ENCODE results near the gene MMD. TPM values are rescaled to one million over a fixed set of nuclear protein-coding genes. Genes with fewer than 3 reads are reported as not detected.

MMD gene
- total and polyA plus RNA-seq, 2 of the 13 experiments (the other 11 are each of a cell fraction or from before 2014, with no cell fraction given) = 121 to 225 TPM

DNA sequence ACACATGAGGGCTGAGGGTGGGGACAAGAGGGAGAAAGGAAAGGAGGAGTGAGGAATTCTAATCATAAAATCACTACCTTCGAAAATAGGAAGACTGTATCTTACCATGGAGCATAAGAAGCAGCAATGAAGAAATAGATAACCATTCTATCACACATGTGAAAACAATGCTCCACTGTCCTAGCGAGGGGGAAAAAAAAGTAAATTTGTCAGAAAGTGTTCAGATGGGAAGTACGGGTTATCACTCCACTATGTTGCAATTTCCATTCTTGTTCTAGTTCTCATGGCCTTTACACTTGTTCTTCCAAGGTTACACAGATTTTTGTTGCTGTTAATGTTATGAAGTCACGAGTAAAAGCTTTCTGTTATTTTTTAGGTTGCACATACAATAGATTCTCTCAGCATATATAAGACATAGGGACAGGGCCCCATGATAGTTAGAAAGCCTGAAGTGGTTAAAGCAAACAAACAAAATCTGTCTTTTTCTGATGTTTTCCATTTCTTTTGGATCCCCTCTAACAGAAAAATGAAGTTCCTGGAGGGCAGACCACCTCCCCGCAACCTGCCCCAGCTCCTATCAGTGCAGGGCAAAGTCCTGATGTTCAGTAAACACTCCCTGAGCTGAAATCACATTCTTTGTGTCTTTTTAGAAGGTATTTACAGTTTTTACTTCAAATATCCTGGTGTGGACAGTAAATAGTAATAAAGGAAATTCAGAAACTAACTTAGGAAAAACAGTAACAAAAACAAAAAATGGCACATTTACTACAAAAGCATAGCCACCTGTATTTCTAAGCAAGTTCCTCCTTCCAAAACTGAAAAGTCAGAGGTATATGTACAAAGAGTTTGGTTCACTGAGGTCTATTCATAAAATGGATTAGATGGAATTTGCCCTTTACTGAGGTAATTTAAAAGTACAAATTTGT, 13.7 kb downstream of the MMD start (continued):
- TF ChIP-seq, protein P1, sequence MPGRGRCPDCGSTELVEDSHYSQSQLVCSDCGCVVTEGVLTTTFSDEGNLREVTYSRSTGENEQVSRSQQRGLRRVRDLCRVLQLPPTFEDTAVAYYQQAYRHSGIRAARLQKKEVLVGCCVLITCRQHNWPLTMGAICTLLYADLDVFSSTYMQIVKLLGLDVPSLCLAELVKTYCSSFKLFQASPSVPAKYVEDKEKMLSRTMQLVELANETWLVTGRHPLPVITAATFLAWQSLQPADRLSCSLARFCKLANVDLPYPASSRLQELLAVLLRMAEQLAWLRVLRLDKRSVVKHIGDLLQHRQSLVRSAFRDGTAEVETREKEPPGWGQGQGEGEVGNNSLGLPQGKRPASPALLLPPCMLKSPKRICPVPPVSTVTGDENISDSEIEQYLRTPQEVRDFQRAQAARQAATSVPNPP (CRISPR knock-in tag; IDR thresholded peaks at IDR 0.05) = no peak
- no peak for TF ChIP-seq SETDB1 (CRISPR knock-in tag; IDR thresholded peaks at IDR 0.05; ENCODE audit: borderline replicate concordance)
- peak; percentile 64; the same call in 1 of the 2 replicates for TF ChIP-seq ZNF605 (CRISPR knock-in tag; IDR thresholded peaks at IDR 0.05)
- TF ChIP-seq HNRNPUL1 (IDR thresholded peaks at IDR 0.05; ENCODE audit: low read depth, low read length) = peak; percentile 68; the same call in 1 of the 2 replicates
- TF ChIP-seq RFX3 (CRISPR knock-in tag; IDR thresholded peaks at IDR 0.05) = no peak; the same call in 1 of the 2 replicates
- TF ChIP-seq ZNF747 (CRISPR knock-in tag; IDR thresholded peaks at IDR 0.05; ENCODE audit: borderline replicate concordance) = no peak
- peak; percentile 97 for TF ChIP-seq GATA4 (IDR thresholded peaks at IDR 0.05; ENCODE audit: borderline replicate concordance, low read depth)
- TF ChIP-seq, protein P2, sequence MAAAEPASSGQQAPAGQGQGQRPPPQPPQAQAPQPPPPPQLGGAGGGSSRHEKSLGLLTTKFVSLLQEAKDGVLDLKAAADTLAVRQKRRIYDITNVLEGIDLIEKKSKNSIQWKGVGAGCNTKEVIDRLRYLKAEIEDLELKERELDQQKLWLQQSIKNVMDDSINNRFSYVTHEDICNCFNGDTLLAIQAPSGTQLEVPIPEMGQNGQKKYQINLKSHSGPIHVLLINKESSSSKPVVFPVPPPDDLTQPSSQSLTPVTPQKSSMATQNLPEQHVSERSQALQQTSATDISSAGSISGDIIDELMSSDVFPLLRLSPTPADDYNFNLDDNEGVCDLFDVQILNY (CRISPR knock-in tag; conservative IDR thresholded peaks at IDR 0.05) = no peak
- no peak for TF ChIP-seq ZNF619 (CRISPR knock-in tag; IDR thresholded peaks at IDR 0.05)
- TF ChIP-seq NFE2L1 (CRISPR knock-in tag; IDR thresholded peaks at IDR 0.05; ENCODE audit: borderline replicate concordance) = no peak
- TF ChIP-seq YY1 (IDR thresholded peaks at IDR 0.05; ENCODE audit: insufficient read depth, insufficient replicate concordance, low read depth, low read length) = no peak
- TF ChIP-seq, protein P3, sequence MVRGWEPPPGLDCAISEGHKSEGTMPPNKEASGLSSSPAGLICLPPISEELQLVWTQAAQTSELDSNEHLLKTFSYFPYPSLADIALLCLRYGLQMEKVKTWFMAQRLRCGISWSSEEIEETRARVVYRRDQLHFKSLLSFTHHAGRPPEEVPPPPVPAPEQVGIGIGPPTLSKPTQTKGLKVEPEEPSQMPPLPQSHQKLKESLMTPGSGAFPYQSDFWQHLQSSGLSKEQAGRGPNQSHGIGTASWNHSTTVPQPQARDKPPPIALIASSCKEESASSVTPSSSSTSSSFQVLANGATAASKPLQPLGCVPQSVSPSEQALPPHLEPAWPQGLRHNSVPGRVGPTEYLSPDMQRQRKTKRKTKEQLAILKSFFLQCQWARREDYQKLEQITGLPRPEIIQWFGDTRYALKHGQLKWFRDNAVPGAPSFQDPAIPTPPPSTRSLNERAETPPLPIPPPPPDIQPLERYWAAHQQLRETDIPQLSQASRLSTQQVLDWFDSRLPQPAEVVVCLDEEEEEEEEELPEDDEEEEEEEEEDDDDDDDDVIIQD (CRISPR knock-in tag; IDR thresholded peaks at IDR 0.05; ENCODE audit: low read depth) = peak; percentile 65
- TF ChIP-seq ARID2 (CRISPR knock-in tag; IDR thresholded peaks at IDR 0.05; ENCODE audit: borderline replicate concordance) = no peak
- TF ChIP-seq ZNF230 (CRISPR knock-in tag; IDR thresholded peaks at IDR 0.05) = peak; percentile 37; the same call in 1 of the 2 replicates
- no peak for TF ChIP-seq RFX5 (IDR thresholded peaks at IDR 0.05; ENCODE audit: low read depth, low read length)
- TF ChIP-seq, protein P4, sequence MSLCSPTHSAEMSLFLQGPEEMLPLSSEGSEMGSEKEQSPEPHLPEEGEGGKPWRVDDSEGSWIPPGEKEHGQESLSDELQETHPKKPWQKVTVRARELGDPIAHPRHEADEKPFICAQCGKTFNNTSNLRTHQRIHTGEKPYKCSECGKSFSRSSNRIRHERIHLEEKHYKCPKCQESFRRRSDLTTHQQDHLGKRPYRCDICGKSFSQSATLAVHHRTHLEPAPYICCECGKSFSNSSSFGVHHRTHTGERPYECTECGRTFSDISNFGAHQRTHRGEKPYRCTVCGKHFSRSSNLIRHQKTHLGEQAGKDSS (CRISPR knock-in tag; IDR thresholded peaks at IDR 0.05; ENCODE audit: borderline replicate concordance, low read depth) = no peak
- no peak; the same call in 1 of the 2 replicates for TF ChIP-seq ZNF775 (CRISPR knock-in tag; IDR thresholded peaks at IDR 0.05; ENCODE audit: borderline replicate concordance)
- TF ChIP-seq CHD4 (IDR thresholded peaks at IDR 0.05; ENCODE audit: borderline replicate concordance, low read length) = peak; percentile 98
- TF ChIP-seq, protein P5, sequence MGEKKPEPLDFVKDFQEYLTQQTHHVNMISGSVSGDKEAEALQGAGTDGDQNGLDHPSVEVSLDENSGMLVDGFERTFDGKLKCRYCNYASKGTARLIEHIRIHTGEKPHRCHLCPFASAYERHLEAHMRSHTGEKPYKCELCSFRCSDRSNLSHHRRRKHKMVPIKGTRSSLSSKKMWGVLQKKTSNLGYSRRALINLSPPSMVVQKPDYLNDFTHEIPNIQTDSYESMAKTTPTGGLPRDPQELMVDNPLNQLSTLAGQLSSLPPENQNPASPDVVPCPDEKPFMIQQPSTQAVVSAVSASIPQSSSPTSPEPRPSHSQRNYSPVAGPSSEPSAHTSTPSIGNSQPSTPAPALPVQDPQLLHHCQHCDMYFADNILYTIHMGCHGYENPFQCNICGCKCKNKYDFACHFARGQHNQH (CRISPR knock-in tag; IDR thresholded peaks at IDR 0.05) = peak; percentile 76
- peak; percentile 87 for TF ChIP-seq MEF2D (CRISPR knock-in tag; IDR thresholded peaks at IDR 0.05)
- TF ChIP-seq TBX2 (CRISPR knock-in tag; IDR thresholded peaks at IDR 0.05; ENCODE audit: borderline replicate concordance) = peak; percentile 78
